Colonic mucosa (tissue), 4 donors: Measurements from ENCODE around the gene RNF187. TPM values are rescaled to one million over a fixed set of nuclear protein-coding genes. Genes with fewer than 3 reads are reported as not detected.

Experiments
- DNase-seq: peaks from one replicate; pipeline ENCODE4 v3.0.0-alpha.2; 2020
- H3K27ac ChIP-seq: fragments of 200-600 bp; one replicate; pipeline ENCODE4 v1.8.0; 2021
- H3K27me3 ChIP-seq: fragments of 200-600 bp; one replicate; pipeline ENCODE4 v1.8.0; 2021
- H3K36me3 ChIP-seq: fragments of 200-600 bp; one replicate; pipeline ENCODE4 v1.8.0; 2021
- H3K4me1 ChIP-seq: fragments of 200-600 bp; one replicate; pipeline ENCODE4 v1.8.0; 2021; ENCODE audit warnings: mild to moderate bottlenecking
- H3K4me3 ChIP-seq: fragments of 200-600 bp; one replicate; pipeline ENCODE4 v1.8.0; 2021
- H3K9ac ChIP-seq, 2 donors: one replicate each; pipeline ENCODE4 v1.7.0; 2013; ENCODE audit warnings: control low read depth in 2 of 2, low read depth in 2 of 2, low read length in 2 of 2
- H3K9me3 ChIP-seq: fragments of 200-600 bp; one replicate; pipeline ENCODE4 v1.8.0; 2021
- CTCF ChIP-seq: fragments of 200-600 bp; IDR thresholded peaks from one replicate; pipeline ENCODE4 v1.8.0; 2022; ENCODE audit warnings: antibody characterized with exemption, mild to moderate bottlenecking
- intact Hi-C: fragments of 100-400 bp; cut with DNase I; formaldehyde crosslinking; loops from one replicate; pipeline ENCODE4 v1.14.1; 2022
- total RNA-seq, 2 donors: library from RNA; stranded (reverse); fragmentation: NEBNext Ultra II Directional in 1 of 2; extraction: Animal tissue kit (Norgen Biotek cat#: 25700) in 1 of 2; gene quantifications; one replicate each; pipeline ENCODE4 v1.2.1, GENCODE V29; 2021
- donor health status: healthy.
- donor health status: DM: no; HTN: no; CAD: no.
- donor health status: DM: no; HTN: no; CAD: no.

The RNF187 gene
- total RNA-seq, 2 donors from 2014 or later: 84.5 to 97.5 TPM

GRCh38 chr1:228471762-228472398 is 15.3 kb upstream of the RNF187 start:
- H3K27me3 ChIP-seq: peaks cover 22% of the 10 kb centered on the region
- peak; percentile 18 for TF ChIP-seq CTCF
- H3K9me3 ChIP-seq: no peaks in the 10 kb centered on the region
- no peak overlapping the region for H3K4me3 ChIP-seq
- no peaks in the 10 kb centered on the region for H3K36me3 ChIP-seq
- peak; percentile 33 for DNase-seq
- intact Hi-C loops: no loop called here
- no peak overlapping the region for H3K9ac ChIP-seq
- no peak overlapping the region for H3K27ac ChIP-seq
- no peaks in the 10 kb centered on the region for H3K4me1 ChIP-seq

- H3K36me3 ChIP-seq: no peaks in the 10 kb centered on the region
- no peaks in the 10 kb centered on the region for H3K4me1 ChIP-seq
- H3K27ac ChIP-seq: no peak overlapping the region
- H3K27me3 ChIP-seq: peaks cover 16% of the 10 kb centered on the region
- no peak for TF ChIP-seq CTCF
- no peak for DNase-seq
- H3K9ac ChIP-seq: no peak overlapping the region
- no peak overlapping the region for H3K4me3 ChIP-seq
- no peaks in the 10 kb centered on the region for H3K9me3 ChIP-seq
- intact Hi-C loops: no loop called here
Measured at GRCh38 chr1:228472655-228473054, 14.5 kb upstream of the RNF187 start.

GRCh38 chr1:228474507-228474906 is 12.7 kb upstream of the RNF187 start:
- no peak for TF ChIP-seq CTCF
- Histone ChIP-seq H3K27me3 (peaks cover 9% of the 10 kb centered on the region), H3K9ac (no peak overlapping the region), H3K9me3 (no peaks in the 10 kb centered on the region), H3K36me3 (no peaks in the 10 kb centered on the region), H3K27ac (no peak overlapping the region), H3K4me3 (no peak overlapping the region), H3K4me1 (no peaks in the 10 kb centered on the region)
- intact Hi-C loops: no loop called here
- DNase-seq: no peak

- Histone ChIP-seq H3K27ac (no peak overlapping the region), H3K4me1 (no peaks in the 10 kb centered on the region), H3K36me3 (no peaks in the 10 kb centered on the region), H3K4me3 (no peak overlapping the region), H3K9me3 (no peaks in the 10 kb centered on the region), H3K27me3 (peaks cover 4% of the 10 kb centered on the region), H3K9ac (no peak overlapping the region)
- intact Hi-C loops: no loop called here
- TF ChIP-seq CTCF: no peak
- no peak for DNase-seq
Measured at GRCh38 chr1:228475812-228476211, 11.4 kb upstream of the RNF187 start.

- no peak overlapping the region for H3K9ac ChIP-seq
- no peaks in the 10 kb centered on the region for H3K27me3 ChIP-seq
- no peaks in the 10 kb centered on the region for H3K9me3 ChIP-seq
- H3K4me1 ChIP-seq: no peaks in the 10 kb centered on the region
- no peak for TF ChIP-seq CTCF
- intact Hi-C loops: no loop called here
- no peak overlapping the region for H3K27ac ChIP-seq
- no peaks in the 10 kb centered on the region for H3K36me3 ChIP-seq
- H3K4me3 ChIP-seq: no peak overlapping the region
- DNase-seq: no peak
Measured at GRCh38 chr1:228477263-228477662, 9.9 kb upstream of the RNF187 start.
